ENCODE measurements around the gene ANKS1B.

DNA sequence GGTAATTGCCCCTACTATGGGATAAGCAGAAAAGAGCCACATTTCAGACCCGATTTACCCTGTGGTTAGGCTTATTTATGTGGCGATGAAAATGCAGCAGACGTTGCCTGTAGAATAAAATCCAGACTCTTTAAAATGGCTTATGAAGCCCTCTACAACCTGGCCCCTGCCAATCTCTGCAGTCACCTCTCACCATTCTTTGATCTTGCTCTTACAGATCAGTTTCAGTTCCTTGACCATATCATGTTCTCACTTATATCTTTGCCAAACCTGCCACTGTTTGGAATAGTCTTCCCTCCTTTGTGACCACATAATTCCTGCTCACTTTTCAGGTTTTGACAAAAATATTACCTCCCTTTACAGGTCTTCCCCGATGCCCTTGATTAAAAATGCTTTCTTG is 601.5 kb downstream of the ANKS1B start:
- TF ChIP-seq, protein P1, sequence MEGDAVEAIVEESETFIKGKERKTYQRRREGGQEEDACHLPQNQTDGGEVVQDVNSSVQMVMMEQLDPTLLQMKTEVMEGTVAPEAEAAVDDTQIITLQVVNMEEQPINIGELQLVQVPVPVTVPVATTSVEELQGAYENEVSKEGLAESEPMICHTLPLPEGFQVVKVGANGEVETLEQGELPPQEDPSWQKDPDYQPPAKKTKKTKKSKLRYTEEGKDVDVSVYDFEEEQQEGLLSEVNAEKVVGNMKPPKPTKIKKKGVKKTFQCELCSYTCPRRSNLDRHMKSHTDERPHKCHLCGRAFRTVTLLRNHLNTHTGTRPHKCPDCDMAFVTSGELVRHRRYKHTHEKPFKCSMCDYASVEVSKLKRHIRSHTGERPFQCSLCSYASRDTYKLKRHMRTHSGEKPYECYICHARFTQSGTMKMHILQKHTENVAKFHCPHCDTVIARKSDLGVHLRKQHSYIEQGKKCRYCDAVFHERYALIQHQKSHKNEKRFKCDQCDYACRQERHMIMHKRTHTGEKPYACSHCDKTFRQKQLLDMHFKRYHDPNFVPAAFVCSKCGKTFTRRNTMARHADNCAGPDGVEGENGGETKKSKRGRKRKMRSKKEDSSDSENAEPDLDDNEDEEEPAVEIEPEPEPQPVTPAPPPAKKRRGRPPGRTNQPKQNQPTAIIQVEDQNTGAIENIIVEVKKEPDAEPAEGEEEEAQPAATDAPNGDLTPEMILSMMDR (IDR thresholded peaks at IDR 0.05; ENCODE audit: insufficient read depth, low read depth, low read length) = no peak
- TF ChIP-seq EZH2 (IDR thresholded peaks at IDR 0.05; ENCODE audit: insufficient read depth, low read length) = no peak
